ENCODE measurements around the gene HPSE2. TPM values are rescaled to one million over a fixed set of nuclear protein-coding genes. Genes with fewer than 3 reads are reported as not detected.

HPSE2 gene
- total RNA-seq, 2 donors from 2014 or later, result 0.76 to 2.8 TPM

- intact Hi-C loops (cut with DNase I, micrococcal nuclease), result no loop called here
These were observed 421.2 kb downstream of the HPSE2 start for GRCh38 chr10:98814470-98814869.

GRCh38 chr10:98808282-98808892 lies 427.3 kb downstream of the HPSE2 start:
- no peak for DNase-seq
- intact Hi-C loops (cut with DNase I, micrococcal nuclease), result no loop called here
- no peak for ATAC-seq

More at GRCh38 chr10:98814470-98814869, 421.2 kb downstream of the HPSE2 start:
- ATAC-seq, result no peak
- DNase-seq, result no peak

- ATAC-seq (no peak), DNase-seq (no peak)
- intact Hi-C loops (cut with DNase I, micrococcal nuclease), result no loop called here
These were observed 435.4 kb downstream of the HPSE2 start for GRCh38 chr10:98800263-98800662.

- ATAC-seq (peak; percentile 92), DNase-seq (peak in 1 of 2 donors; percentile 40)
- intact Hi-C loops (cut with DNase I, micrococcal nuclease), result no loop called here
These were observed 440.2 kb downstream of the HPSE2 start for GRCh38 chr10:98795467-98795866.

GRCh38 chr10:98790817-98791216 lies 444.8 kb downstream of the HPSE2 start:
- intact Hi-C loops (cut with DNase I, micrococcal nuclease), result no loop called here
- no peak for DNase-seq
- ATAC-seq, result no peak

- intact Hi-C loops (cut with DNase I, micrococcal nuclease), result no loop called here
- ATAC-seq (no peak), DNase-seq (no peak)
These were observed 457.3 kb downstream of the HPSE2 start for GRCh38 chr10:98778277-98778759.

GRCh38 chr10:98758463-98758862 lies 477.2 kb downstream of the HPSE2 start:
- ATAC-seq, result no peak
- intact Hi-C loops (cut with DNase I, micrococcal nuclease), result no loop called here

GRCh38 chr10:98748298-98748697 lies 487.4 kb downstream of the HPSE2 start:
- intact Hi-C loops (cut with DNase I, micrococcal nuclease), result no loop called here
- DNase-seq (peak in 1 of 2 donors; percentile 6), ATAC-seq (no peak)

More at GRCh38 chr10:98758463-98758862, 477.2 kb downstream of the HPSE2 start:
- no peak for DNase-seq

GRCh38 chr10:98745645-98746044 lies 490.0 kb downstream of the HPSE2 start:
- DNase-seq (no peak), ATAC-seq (no peak)
- intact Hi-C loops (cut with DNase I, micrococcal nuclease), result no loop called here

- no peak for DNase-seq
- intact Hi-C loops (cut with DNase I, micrococcal nuclease), result no loop called here
- ATAC-seq, result no peak
These were observed 515.1 kb downstream of the HPSE2 start for GRCh38 chr10:98720551-98720950.

GRCh38 chr10:98713586-98713985 lies 522.1 kb downstream of the HPSE2 start:
- intact Hi-C loops (cut with DNase I, micrococcal nuclease), result no loop called here
- DNase-seq (no peak), ATAC-seq (no peak)

GRCh38 chr10:98696516-98696915 lies 539.1 kb downstream of the HPSE2 start:
- no peak for DNase-seq
- intact Hi-C loops (cut with DNase I, micrococcal nuclease), result no loop called here
- ATAC-seq, result no peak

GRCh38 chr10:98694883-98695282 lies 540.8 kb downstream of the HPSE2 start:
- ATAC-seq (no peak), DNase-seq (no peak)
- intact Hi-C loops (cut with DNase I, micrococcal nuclease), result no loop called here

GRCh38 chr10:98694014-98694413 lies 541.6 kb downstream of the HPSE2 start:
- ATAC-seq (no peak), DNase-seq (no peak)
- intact Hi-C loops (cut with DNase I, micrococcal nuclease), result no loop called here

GRCh38 chr10:98687685-98688084 lies 548.0 kb downstream of the HPSE2 start:
- intact Hi-C loops (cut with DNase I, micrococcal nuclease), result no loop called here
- DNase-seq (no peak), ATAC-seq (no peak)

GRCh38 chr10:98684019-98684899 lies 551.4 kb downstream of the HPSE2 start:
- intact Hi-C loops (cut with DNase I, micrococcal nuclease), result no loop called here
- ATAC-seq (no peak), DNase-seq (no peak)

GRCh38 chr10:98676895-98677294 lies 558.8 kb downstream of the HPSE2 start:
- intact Hi-C loops (cut with DNase I, micrococcal nuclease), result no loop called here
- ATAC-seq (no peak), DNase-seq (no peak)

- ATAC-seq, result no peak
- intact Hi-C loops (cut with DNase I, micrococcal nuclease), result no loop called here
- DNase-seq, result no peak
These were observed 559.8 kb downstream of the HPSE2 start for GRCh38 chr10:98675902-98676301.

- no peak for ATAC-seq
- DNase-seq, result no peak
- intact Hi-C loops (cut with DNase I, micrococcal nuclease), result no loop called here
These were observed 562.4 kb downstream of the HPSE2 start for GRCh38 chr10:98673171-98673782.

GRCh38 chr10:98667081-98667480 lies 568.6 kb downstream of the HPSE2 start:
- no peak for ATAC-seq
- DNase-seq, result no peak
- intact Hi-C loops (cut with DNase I, micrococcal nuclease), result no loop called here
